GM18868 (cell line): Measurements from ENCODE around the gene ADAMTS1.
"Not testable (repeated sequence)": the region's sequence is repeated elsewhere in the genome, so short reads cannot be mapped to it uniquely, and the experiment has no call there.

Experiments
- ATAC-seq: cut with Tn5 transposase; IDR thresholded peaks from one replicate; pipeline ENCODE4 v1.9.1; 2021; ENCODE audit warnings: mild to moderate bottlenecking, moderate library complexity; ENCODE audit not compliant: unreplicated experiment

The ADAMTS1 gene

GRCh38 chr21:26845066-26845758 is at the start of gene ADAMTS1:
Gene ADAMTS1, minus strand, starts transcription at chr21:26845409. Its CDS starts 455 bp downstream, at chr21:26844954.
- no peak for ATAC-seq

- ATAC-seq = no peak
Observed at GRCh38 chr21:26892151-26892550, 46.9 kb upstream of the ADAMTS1 start.

DNA sequence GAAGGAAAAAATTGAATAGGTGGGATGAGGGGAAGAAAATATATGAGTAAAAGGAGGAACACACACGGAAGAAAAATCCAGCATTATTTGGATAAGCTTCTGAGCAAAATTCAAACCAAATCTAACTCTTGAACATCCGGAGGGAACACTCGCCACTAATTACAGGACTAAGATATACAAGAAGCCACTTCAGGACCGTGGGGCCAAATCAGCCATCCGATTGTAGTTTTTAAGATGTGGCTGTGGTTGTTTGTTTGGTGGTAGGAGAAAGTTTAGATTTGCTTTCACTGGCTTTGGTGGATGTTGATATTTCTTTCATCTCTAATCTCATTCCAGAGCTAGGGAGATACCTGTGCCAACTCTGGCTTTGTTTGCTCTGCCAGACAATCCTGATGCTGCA is 43.7 kb upstream of the ADAMTS1 start:
- ATAC-seq = no peak

DNA sequence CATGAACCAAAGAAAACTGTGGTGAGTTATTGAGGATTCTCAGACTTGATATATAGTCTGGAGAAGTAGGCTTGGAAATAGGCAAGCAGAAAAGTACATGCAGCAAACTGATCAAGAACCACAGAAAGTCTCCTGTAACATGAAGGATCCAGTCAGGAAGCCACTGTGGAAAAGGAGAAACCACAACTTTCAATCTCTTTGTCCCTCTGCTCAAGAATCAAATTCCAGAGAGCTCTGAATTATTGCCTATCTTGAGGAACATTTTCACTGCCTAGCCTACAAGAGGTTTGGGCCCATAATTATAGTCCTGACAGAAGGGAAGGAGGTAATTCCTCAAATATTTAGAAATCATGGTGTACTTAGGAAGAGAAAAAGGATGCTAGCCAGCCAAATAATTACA is 43.0 kb upstream of the ADAMTS1 start:
- no peak for ATAC-seq

- no peak for ATAC-seq
Observed at GRCh38 chr21:26887251-26887650, 42.0 kb upstream of the ADAMTS1 start.

DNA sequence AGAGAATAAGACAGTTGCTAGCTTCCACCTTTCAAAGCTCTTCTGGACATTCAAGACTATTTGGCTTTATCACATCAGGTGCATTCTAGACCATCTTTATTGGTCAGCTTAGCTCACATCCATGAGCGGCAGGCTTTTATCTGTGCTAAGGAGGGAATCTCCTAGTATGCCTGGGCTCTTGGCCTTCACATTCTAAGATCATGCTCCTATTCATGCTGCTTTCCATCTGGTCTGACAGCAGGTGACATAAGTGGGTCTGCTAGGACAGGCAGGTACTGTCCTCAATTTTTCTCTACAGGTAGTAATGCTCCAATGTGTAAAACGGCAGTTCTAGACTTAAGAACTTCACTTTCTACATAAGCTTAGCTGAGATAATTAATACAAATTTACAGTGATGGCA is 39.2 kb upstream of the ADAMTS1 start:
- no peak for ATAC-seq

GRCh38 chr21:26883768-26884167 is 38.6 kb upstream of the ADAMTS1 start:
- ATAC-seq = no peak

- ATAC-seq = no peak
Observed at GRCh38 chr21:26881504-26882228, 36.5 kb upstream of the ADAMTS1 start.

DNA sequence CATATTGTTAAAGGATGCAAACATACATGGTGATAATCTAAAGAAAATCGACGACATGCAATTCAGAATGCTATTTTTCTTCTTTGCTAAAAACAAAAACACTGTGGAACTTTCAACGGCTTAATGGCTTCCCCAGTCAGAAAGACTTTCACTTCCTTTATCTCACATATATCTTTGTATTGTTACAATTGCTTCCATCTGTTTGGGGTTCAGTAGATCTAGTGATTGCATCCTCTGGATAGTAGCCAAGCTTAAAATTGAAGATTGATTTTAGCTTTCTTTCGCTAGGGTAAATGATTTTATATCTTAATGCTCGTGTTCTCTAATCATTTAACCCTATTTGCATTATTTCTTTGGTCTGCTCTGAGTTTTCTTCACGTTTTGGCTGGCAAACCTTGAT is 31.8 kb upstream of the ADAMTS1 start:
- ATAC-seq = no peak

DNA sequence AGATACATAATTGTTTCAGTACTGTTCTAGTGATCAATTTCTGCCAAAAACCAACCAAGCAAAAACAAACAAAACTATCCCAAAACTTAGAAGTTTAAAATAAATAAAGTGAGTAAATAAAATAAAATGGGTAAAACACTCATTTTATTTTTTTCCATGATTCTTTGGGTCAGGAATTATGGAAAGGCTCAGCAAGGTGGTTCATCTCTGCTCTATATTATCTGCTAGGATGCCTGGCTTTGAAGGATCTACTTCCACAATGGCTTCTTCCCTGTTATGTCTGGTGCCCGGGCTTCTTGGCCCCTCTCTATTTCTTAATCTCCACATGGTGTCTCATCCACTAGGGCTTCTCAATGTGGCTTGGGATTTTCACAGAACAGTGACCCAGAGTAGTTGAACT is 29.1 kb upstream of the ADAMTS1 start:
- ATAC-seq = no peak

DNA sequence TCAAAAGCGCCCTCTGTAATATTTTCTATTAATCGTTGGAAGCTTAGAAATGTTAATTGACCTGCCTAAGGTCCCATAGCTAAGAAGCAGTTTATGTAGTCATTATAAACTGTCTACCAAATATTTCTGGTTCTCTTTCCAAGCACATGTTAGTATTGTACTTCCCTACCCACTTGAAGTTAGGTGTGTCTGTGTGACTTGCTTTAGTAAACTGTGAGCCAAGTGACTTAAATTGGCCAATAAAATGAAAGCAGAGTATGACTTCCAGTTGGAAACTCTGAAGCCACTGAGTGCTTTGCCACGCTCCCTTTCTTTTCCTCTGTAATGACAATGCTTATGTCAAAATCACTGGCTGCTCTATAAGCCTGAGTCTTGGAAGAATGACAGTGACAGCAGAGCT is 20.6 kb upstream of the ADAMTS1 start:
- no peak for ATAC-seq

DNA sequence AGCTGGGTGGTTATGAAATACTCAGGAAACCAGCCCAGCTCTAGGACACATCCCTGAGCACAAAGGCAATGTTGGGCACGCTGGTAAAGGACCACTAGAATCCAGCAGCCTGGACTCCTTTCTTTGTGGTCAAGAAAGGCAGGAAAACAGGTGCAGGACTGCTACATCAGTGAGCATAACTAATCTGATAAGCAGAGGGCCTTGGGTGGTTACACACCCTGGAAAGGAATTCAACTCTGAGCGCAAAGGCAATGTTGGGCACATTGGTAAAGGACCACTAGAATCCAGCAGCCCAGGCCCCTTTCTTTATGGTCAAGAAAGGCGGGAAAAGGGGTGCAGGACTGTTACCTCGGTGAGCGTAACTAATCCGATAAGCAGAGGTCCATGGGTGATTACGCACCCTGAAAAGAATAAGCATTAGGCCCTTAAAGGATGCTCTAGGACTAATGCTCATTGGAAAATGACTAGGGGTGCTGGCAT is 11.7 kb upstream of the ADAMTS1 start:
- not testable (repeated sequence) for ATAC-seq

DNA sequence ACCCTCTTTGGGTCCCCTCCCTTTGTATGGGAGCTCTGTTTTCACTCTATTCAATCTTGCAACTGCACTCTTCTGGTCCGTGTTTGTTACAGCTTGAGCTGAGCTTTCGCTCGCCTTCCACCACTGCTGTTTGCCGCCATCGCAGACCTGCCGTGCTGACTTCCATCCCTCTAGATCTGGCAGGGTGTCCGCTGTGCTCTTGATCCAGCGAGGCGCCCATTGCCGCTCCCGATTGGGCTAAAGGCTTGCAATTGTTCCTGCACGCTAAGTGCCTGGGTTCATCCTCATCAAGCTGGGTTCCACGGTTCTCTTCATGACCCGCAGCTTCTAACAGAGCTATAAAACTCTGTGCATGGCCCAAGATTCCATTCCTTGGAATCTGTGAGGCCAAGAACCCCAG is 9.5 kb upstream of the ADAMTS1 start:
- ATAC-seq = not testable (repeated sequence)

DNA sequence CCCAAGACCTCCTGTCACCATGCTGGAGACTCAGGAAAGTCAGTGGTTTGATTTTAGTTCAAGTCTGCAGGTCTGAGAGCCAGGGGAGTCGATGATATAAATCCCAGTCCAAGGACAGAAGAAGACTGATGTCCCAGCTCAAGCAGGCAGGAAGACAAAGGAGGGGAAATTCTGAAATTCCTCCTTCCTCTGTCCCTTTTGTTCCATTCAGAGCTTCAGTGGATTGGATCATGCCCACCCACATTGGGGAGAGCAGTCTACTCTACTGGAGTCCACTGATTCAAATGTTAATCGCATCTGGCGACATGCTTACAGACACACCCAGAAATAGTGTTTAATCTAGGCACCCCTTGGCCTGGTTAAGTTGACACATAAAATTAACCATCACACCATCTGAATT is 7.2 kb upstream of the ADAMTS1 start:
- no peak for ATAC-seq

- no peak for ATAC-seq
Observed at GRCh38 chr21:26851109-26851944, 6.1 kb upstream of the ADAMTS1 start.

DNA sequence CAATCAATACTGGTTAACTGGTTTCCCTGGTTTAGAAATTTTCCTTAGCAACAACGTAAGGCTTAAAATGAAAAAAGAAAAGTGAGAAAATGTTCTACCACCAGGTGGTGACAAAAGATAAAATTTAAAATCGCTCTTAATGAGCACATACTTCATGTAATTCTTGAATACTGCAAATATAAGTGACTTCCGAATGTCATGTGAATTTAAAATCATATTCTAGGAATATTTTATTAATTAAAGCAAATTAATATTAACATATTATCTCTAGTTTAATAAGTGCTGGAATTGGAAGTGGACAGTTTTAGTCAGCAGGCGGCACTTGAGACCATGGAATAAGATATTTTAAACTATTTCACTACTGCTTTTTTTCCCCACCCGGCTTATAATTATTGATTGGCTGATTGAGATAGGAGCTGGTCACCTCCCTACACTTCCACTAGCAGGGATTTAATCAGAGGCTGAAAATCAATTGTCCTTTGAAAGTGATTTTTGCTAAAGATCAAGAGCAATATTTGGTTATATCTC is 5.0 kb upstream of the ADAMTS1 start:
- ATAC-seq = peak; percentile 55

DNA sequence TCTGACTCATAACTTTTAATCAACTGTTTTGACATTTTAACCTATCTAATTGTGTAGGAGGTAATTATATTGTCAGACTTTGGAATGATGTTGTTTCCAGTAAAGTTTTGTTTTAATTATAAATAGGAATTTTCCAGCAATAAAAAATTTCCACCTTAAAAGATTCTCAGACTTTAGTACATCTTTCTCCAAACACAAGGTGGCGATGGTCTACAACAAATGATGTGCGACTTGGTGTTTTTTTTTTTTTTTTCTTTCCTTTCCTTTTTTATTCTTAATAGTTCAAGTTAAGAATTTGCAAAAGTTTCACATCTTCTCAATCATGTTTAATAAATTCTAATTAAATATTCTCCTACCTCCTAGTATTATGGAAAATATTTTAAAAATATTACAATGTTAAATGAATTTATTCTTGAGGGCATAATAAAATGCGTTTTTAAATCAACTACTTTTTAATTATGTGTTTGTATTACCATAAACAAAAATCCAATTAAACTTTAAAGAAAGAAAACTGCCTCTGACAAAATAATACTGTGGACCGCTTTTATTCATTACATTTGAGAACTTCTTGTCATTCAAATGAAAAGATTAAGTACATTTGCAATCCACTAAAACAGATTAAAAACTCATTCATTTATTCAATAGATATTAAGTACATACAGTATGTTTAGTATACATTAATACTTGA is 4.4 kb upstream of the ADAMTS1 start:
- ATAC-seq = no peak

DNA sequence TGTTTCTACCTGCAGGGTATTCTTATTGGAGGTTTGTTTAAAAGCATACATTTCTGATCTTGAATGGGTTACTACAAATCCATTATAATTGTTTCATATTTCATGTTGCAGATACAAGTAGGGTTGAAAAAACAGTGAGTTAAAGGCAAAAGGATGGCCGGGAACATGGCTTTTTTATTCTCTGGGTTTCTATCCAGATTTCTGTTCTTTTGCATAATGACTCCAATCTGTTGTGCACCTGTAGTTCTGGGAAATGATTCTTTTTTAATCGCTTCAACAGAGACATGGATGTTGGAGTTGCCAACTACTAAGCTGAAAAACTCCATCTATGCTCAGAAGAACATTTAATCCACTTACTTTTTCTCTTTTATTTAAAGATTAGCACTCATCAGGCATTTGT is 2.7 kb upstream of the ADAMTS1 start:
- no peak for ATAC-seq

DNA sequence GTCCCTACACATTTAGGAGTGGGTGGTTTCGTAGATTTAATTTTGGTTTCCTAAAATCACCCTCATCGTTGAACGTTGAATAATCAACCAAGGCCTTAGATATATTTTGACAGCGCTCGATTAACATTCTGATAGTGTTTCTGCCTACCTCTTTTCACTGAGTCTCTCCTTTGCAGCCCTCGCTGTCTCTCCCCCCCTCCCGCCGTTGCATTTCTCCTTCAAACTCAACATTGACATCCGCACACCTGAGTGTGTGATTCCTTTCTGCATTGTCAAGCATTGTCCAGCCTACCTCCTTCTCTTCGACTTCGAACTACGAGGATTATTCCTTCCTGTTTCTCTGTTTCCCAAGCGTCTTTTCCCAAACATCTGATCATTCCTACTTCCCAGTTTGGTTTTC is 1.8 kb upstream of the ADAMTS1 start:
- ATAC-seq = no peak

GRCh38 chr21:26846036-26846931 is 1.1 kb upstream of the ADAMTS1 start:
- no peak for ATAC-seq
